HG03064 (cell line): ENCODE results near the gene TPCN2.

Experiments used
- ATAC-seq: cut with Tn5 transposase; IDR thresholded peaks from one replicate; pipeline ENCODE4 v1.9.1; 2021; ENCODE audit warnings: low read depth; ENCODE audit not compliant: unreplicated experiment

Gene TPCN2

DNA sequence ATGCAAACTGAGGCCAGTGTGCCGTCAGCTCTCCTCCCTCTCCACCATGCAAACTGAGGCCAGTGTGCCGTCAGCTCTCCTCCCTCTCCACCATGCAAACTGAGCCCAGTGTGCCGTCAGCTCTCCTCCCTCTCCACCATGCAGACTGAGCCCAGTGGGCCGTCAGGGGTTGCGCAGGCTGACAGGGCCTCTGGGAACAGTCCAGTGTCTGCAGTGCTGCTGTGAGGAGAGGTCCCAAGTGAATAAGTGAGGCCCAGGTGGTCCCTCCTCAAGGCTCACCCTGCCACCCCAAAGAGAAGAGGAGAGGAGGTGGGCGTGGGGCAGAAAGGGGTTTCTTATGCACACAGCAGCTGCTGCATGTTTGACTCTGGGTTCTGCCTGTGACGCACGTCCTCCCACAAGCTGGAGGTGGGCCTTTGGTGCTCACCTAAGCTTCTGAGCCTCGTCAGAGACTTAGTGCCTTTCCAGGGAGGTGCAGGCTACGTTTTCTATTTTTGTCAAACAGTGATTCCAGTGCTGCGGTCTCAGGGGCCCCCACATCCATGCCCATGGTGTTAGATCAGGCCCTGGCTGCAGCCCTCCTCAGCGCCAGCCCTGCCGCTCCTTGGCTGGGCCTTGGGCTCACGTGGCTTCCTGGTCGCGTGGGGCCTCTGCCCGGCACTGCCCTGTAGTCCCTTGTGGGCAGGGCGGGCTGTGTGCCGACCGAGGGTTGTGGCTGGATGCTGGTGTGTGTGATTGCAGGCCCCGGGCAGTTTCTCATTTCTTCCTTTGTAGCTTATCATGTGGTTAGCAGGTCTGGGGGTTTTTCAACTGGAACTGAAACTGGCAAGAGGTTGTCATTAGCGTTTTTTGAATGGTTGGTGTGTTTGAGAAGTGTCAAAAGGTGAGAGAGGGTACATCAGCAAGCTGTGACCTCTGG lies 7.1 kb downstream of the TPCN2 start:
- peak; percentile 66 for ATAC-seq

- ATAC-seq = no peak
Observed at GRCh38 chr11:69057236-69057635, 8.5 kb downstream of the TPCN2 start.

GRCh38 chr11:69057801-69058200 lies 9.1 kb downstream of the TPCN2 start:
- no peak for ATAC-seq

DNA sequence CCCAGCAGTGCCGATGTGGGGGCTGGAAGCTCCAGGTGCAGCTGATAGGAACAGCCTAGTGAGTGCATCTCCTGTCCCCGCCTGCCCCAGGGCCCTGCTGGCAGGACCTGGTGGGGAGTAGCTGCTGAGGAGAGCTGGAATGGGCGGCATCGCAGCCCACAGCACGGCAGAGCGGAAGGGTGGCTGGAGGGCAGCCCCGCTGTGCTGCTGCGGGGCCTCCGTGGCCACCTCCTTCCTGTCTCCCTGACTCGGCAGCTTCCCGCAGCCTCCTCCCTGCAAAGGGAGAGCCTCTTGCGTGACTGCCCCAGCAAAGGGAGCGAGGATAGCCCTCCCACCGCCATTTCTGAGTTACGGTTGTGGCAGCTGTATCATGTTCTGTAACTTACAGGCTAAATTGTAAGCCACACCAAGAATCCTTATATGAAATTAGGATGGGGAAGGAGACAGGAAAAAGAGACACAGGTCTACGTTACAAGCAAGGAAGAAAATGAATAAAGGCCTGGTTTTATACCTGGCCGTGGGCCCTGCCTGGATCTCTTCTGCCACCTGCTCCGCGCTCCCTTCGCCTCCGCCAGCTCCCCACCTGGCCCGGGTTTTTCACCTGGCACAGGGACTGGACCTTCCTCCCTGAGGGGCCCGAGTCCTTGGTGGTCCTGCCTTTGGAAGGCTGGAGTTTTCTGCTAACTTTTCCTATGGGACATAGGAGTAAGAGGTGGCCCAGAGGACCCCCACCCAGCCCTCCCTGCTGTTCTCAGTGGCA lies 10.0 kb downstream of the TPCN2 start:
- no peak for ATAC-seq

DNA sequence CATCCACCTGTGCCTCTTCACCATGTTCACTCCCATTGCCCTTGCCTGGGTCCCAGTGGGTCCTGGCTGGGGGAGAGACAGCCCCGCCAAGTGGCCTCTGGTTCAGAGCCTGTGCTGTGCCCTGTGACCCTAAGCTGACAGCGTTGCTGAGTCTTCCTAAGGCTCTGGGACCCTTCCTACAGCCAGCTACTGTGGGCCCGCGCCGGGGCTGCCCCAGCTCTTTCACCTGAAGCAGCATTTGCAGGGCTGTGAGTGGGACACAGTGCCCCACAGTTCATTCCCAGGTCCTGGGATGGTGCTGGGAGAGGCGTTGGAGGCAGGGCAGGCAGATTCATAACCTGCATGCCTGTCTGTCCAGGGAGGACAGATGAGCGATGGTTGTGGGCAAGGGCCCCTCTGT lies 10.7 kb downstream of the TPCN2 start:
- no peak for ATAC-seq

GRCh38 chr11:69059985-69060384 lies 11.3 kb downstream of the TPCN2 start:
- ATAC-seq = no peak

- no peak for ATAC-seq
Observed at GRCh38 chr11:69060806-69061712, 12.3 kb downstream of the TPCN2 start.

GRCh38 chr11:69061713-69062053 lies 13.0 kb downstream of the TPCN2 start:
- no peak for ATAC-seq

DNA sequence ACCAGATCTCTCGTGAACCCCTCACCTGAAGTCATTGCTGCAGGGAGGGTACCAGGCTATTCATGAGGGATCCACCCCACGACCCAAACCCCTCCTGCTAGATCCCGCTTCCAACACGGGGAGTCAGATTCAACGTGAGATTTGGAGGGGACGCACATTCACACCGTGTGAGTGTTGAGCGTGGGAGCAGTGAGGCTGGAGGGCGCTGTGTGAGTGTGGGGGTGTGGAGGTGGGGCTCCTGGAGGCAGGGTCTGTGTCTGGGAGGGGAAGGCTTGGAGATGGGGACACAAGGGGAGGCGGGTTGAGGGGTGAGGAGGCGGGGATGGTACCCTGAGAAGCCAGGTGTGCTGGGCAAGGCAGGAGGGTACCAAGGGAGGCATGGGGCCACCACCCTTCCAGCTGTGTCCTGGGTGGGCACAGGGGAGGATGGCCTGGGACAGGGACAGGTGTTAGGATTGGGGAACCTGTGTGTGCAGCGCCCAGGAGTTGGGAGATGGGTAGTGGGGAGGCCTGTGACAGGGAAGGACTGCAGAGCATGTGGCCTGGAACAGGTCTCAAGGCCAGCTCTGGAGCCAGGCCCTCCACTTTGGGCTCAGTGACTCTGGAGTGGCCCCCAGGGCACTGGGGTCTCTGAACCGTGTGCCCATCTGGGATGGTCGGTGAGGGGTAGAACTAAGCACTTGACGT lies 13.6 kb downstream of the TPCN2 start:
- no peak for ATAC-seq

- ATAC-seq = no peak
Observed at GRCh38 chr11:69062873-69063651, 14.3 kb downstream of the TPCN2 start.

- ATAC-seq = no peak
Observed at GRCh38 chr11:69063652-69064260, 15.0 kb downstream of the TPCN2 start.

GRCh38 chr11:69064394-69064957 lies 15.7 kb downstream of the TPCN2 start:
- ATAC-seq = no peak

DNA sequence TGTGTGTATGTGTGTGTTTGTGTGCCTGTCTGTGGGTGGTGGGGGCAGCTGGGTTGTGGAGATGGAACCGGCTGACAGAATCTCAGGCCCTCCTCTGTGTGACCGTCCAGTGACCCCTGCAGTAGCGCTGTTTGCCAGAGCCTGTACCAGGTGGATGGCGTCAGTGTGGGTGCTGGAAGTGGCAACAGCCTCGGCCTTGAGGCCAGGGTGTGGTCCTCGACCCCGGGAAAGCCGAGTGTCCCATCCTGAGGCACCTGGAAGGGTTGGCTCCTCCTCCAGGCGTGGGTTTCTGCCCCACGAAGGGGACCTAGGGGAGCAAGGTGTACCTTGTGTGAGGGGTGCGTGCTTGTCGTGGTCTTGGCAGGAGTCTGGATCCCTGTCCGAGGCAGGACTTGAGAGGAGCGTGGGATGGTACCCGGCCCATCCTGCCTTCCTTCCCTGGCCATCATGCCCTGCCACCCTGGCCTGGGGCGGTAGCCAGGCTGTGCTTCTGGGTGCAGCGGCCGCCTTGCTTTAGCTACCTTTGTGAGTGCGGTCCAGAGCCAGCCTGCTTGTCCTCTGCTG lies 16.5 kb downstream of the TPCN2 start:
- ATAC-seq = no peak

- ATAC-seq = no peak
Observed at GRCh38 chr11:69066122-69067112, 17.7 kb downstream of the TPCN2 start.

- ATAC-seq = no peak
Observed at GRCh38 chr11:69067200-69067599, 18.5 kb downstream of the TPCN2 start.

DNA sequence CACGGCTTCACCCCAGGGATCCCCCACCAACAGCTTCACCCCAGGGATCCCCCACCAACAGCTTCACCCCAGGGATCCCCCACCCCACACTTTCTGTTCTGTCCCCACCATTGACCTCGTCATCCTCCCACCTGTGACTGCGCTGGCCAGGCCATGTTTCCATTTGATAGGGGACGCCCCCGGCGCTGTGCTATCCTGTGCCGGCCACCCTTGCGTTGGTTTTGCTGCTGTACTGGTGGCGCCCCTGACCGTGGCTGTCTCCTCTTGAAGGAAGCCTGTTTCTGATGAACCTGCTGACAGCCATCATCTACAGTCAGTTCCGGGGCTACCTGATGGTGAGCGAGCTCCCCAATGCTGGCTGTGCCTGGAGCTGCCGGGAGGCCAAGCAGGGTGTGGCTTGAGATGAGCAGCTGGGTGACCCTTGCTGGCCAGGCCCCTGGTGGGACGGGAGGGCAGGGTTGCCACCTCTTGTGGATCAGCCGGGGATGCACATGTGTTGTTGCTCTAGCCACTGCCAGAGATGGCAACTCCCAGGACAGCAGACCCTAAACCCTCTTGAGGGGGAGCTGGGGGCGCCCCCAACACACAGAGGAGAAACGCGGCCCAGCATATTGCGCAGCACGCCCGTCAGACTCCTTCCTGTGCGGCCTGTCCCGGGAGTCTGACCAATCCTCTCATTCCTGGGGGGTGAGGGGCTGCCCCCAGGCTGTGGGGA lies 22.5 kb downstream of the TPCN2 start:
- no peak for ATAC-seq

DNA sequence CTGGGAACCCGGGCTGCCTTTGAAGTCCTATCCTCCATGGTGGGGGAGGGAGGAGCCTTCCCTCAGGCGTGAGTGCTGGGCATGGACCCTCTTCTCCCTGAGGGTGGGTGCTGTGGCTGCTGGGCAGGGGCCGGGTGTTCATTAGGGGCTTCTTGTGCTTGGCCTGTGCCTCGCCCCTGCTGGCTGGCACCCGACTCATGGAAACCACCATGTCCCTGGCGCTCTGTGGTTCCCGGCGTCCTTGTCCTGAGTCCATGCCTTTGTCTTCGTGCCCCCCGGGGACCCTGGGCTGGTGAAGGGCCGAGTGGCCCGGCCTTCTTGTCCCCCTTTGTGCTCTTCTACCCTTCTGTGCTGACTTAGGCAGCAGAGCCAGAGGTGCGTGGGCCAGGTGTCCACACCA lies 23.2 kb downstream of the TPCN2 start:
- no peak for ATAC-seq
